GM12865 (cell line): ENCODE data around the gene ARMC2.

Source experiments
- DNase-seq: peaks from one replicate; pipeline ENCODE4 v3.0.0; 2010; ENCODE audit warnings: low read depth
- H3K4me3 ChIP-seq: 2 replicates; pipeline ENCODE4 v1.5.1; 2011; ENCODE audit warnings: mild to moderate bottlenecking, low read depth, low read length, control low read depth
- CTCF ChIP-seq: IDR thresholded peaks from 2 replicates; pipeline ENCODE4 v1.5.1; 2011; ENCODE audit warnings: low read length, control low read depth, low read depth, inconsistent platforms; ENCODE audit not compliant: insufficient read depth; ENCODE audit errors: missing control alignments

ARMC2 gene

GRCh38 chr6:108941859-108942258 is 93.6 kb downstream of the ARMC2 start:
- no peak overlapping the region for H3K4me3 ChIP-seq
- no peak for TF ChIP-seq CTCF

GRCh38 chr6:108942556-108943492 is 94.6 kb downstream of the ARMC2 start:
- no peak for TF ChIP-seq CTCF
- no peak overlapping the region for H3K4me3 ChIP-seq
- no peak for DNase-seq

More at GRCh38 chr6:108941859-108942258, 93.6 kb downstream of the ARMC2 start:
- DNase-seq: no peak

- no peak overlapping the region for H3K4me3 ChIP-seq
- TF ChIP-seq CTCF: no peak
- no peak for DNase-seq
These were observed 95.8 kb downstream of the ARMC2 start for GRCh38 chr6:108944071-108944470.

GRCh38 chr6:108944707-108945680 is 96.8 kb downstream of the ARMC2 start:
- no peak for DNase-seq
- TF ChIP-seq CTCF: no peak
- no peak overlapping the region for H3K4me3 ChIP-seq

- DNase-seq: no peak
- no peak for TF ChIP-seq CTCF
- H3K4me3 ChIP-seq: no peak overlapping the region
These were observed 97.5 kb downstream of the ARMC2 start for GRCh38 chr6:108945681-108946159.

- no peak for DNase-seq
- TF ChIP-seq CTCF: no peak
- H3K4me3 ChIP-seq: no peak overlapping the region
These were observed 98.5 kb downstream of the ARMC2 start for GRCh38 chr6:108946695-108947094.
